Mesothelial cell of epicardium (in vitro differentiated cells): Measurements from ENCODE around the gene FGF8. TPM values are rescaled to one million over a fixed set of nuclear protein-coding genes. Genes with fewer than 3 reads are reported as not detected.
A peak's percentile ranks its signal among the peaks of the same experiment; 100 is the strongest.

Experiments used
- DNase-seq, 2 experiments: peaks; one replicate each; pipeline ENCODE4 v3.0.0; 2021; ENCODE audit warnings: low spot score in 2 of 2; ENCODE audit not compliant: unreplicated experiment in 2 of 2
- H3K27ac Mint-ChIP-seq: 2 replicates; pipeline ENCODE4 v1.8.0; 2021; ENCODE audit warnings: mixed read lengths
- H3K27me3 Mint-ChIP-seq: 2 replicates; pipeline ENCODE4 v1.8.0; 2021; ENCODE audit warnings: low read depth, mixed read lengths
- H3K36me3 Mint-ChIP-seq: 2 replicates; pipeline ENCODE4 v1.8.0; 2021; ENCODE audit warnings: mixed read lengths
- H3K4me1 Mint-ChIP-seq: 2 replicates; pipeline ENCODE4 v1.8.0; 2021; ENCODE audit warnings: mixed read lengths
- H3K4me3 Mint-ChIP-seq: 2 replicates; pipeline ENCODE4 v1.8.0; 2021; ENCODE audit warnings: mild to moderate bottlenecking, moderate library complexity, mixed read lengths
- H3K9me3 Mint-ChIP-seq: 2 replicates; pipeline ENCODE4 v1.8.0; 2021; ENCODE audit warnings: mixed read lengths
- CTCF ChIP-seq: fragments of 200-600 bp; sonication (generic); IDR thresholded peaks from one replicate; pipeline ENCODE4 v1.5.0; 2021; ENCODE audit warnings: antibody characterized with exemption; ENCODE audit not compliant: unreplicated experiment
- total RNA-seq: library from RNA; stranded (reverse); gene quantifications from 3 replicates; pipeline ENCODE4 v1.2.1, GENCODE V29; 2021

The FGF8 gene
- total RNA-seq, 1 donor from 2014 or later, result not detected

- Mint-ChIP-seq H3K27me3 (peaks cover 69% of the 10 kb centered on the region), H3K4me3 (peak overlapping the region; percentile 55), H3K9me3 (no peaks in the 10 kb centered on the region), H3K36me3 (peaks cover 8% of the 10 kb centered on the region), H3K27ac (no peak overlapping the region), H3K4me1 (peaks cover 39% of the 10 kb centered on the region)
- TF ChIP-seq CTCF, result no peak
- DNase-seq, result no peak
Measured at GRCh38 chr10:101778151-101778780, 2.4 kb upstream of the FGF8 start.

GRCh38 chr10:101777619-101778145, 1.8 kb upstream of the FGF8 start:
- H3K4me3 Mint-ChIP-seq, result peak overlapping the region; percentile 2
- no peaks in the 10 kb centered on the region for H3K9me3 Mint-ChIP-seq
- no peak for TF ChIP-seq CTCF
- H3K27me3 Mint-ChIP-seq, result peaks cover 75% of the 10 kb centered on the region
- peaks cover 33% of the 10 kb centered on the region for H3K4me1 Mint-ChIP-seq
- DNase-seq, result no peak
- peaks cover 8% of the 10 kb centered on the region for H3K36me3 Mint-ChIP-seq
- H3K27ac Mint-ChIP-seq, result no peak overlapping the region

GRCh38 chr10:101776161-101776817, 375 bp upstream of the FGF8 start:
- TF ChIP-seq CTCF, result no peak
- Mint-ChIP-seq H3K27ac (no peak overlapping the region), H3K4me3 (no peak overlapping the region), H3K36me3 (peaks cover 8% of the 10 kb centered on the region), H3K4me1 (peaks cover 25% of the 10 kb centered on the region), H3K9me3 (no peaks in the 10 kb centered on the region), H3K27me3 (peaks cover 88% of the 10 kb centered on the region)
- DNase-seq, result no peak

- DNase-seq, result no peak
- TF ChIP-seq CTCF, result no peak
- H3K4me3 Mint-ChIP-seq, result peak overlapping the region; percentile 42
- peaks cover 19% of the 10 kb centered on the region for H3K4me1 Mint-ChIP-seq
- peaks cover 92% of the 10 kb centered on the region for H3K27me3 Mint-ChIP-seq
- H3K9me3 Mint-ChIP-seq, result no peaks in the 10 kb centered on the region
- no peak overlapping the region for H3K27ac Mint-ChIP-seq
- peaks cover 8% of the 10 kb centered on the region for H3K36me3 Mint-ChIP-seq
Measured at GRCh38 chr10:101774589-101775272, 1.2 kb downstream of the FGF8 start.

GRCh38 chr10:101773923-101774588, 1.9 kb downstream of the FGF8 start:
- no peaks in the 10 kb centered on the region for H3K9me3 Mint-ChIP-seq
- H3K4me1 Mint-ChIP-seq, result peaks cover 15% of the 10 kb centered on the region
- H3K36me3 Mint-ChIP-seq, result peaks cover 8% of the 10 kb centered on the region
- no peak overlapping the region for H3K4me3 Mint-ChIP-seq
- TF ChIP-seq CTCF, result no peak
- no peak overlapping the region for H3K27ac Mint-ChIP-seq
- H3K27me3 Mint-ChIP-seq, result peaks cover 92% of the 10 kb centered on the region
- no peak for DNase-seq
